DOHH2 (cell line): ENCODE data around the gene HMGN1.

Experiments
- H3F3A ChIP-seq: fragments of 200-600 bp; sonication (generic), shearing (Covaris generic); 2 replicates; pipeline ENCODE4 v1.6.0; 2016; ENCODE audit warnings: antibody characterized with exemption, mild to moderate bottlenecking; ENCODE audit not compliant: control insufficient read depth, insufficient read depth
- H3K27ac ChIP-seq: fragments of 200-600 bp; sonication (generic); 2 replicates; pipeline ENCODE4 v1.5.1; 2014; ENCODE audit warnings: low read depth, mild to moderate bottlenecking, low read length, moderate library complexity
- H3K27me3 ChIP-seq: fragments of 200-600 bp; sonication (generic); 2 replicates; pipeline ENCODE4 v1.6.1; 2014; ENCODE audit warnings: mild to moderate bottlenecking, low read length, mixed read lengths; ENCODE audit not compliant: control insufficient read depth
- H3K36me3 ChIP-seq: fragments of 200-600 bp; sonication (generic); 2 replicates; pipeline ENCODE4 v1.6.1; 2014; ENCODE audit warnings: mild to moderate bottlenecking, low read length, moderate library complexity, mixed read lengths; ENCODE audit not compliant: control insufficient read depth
- H3K4me1 ChIP-seq: fragments of 200-600 bp; sonication (generic); 2 replicates; pipeline ENCODE4 v1.6.1; 2014; ENCODE audit warnings: mild to moderate bottlenecking, low read length, mixed read lengths; ENCODE audit not compliant: control insufficient read depth
- H3K4me2 ChIP-seq: fragments of 200-600 bp; sonication (generic); 2 replicates; pipeline ENCODE4 v1.6.0; 2014; ENCODE audit warnings: mild to moderate bottlenecking, low read length, moderate library complexity
- H3K4me3 ChIP-seq: fragments of 200-600 bp; sonication (generic); 2 replicates; pipeline ENCODE4 v1.5.1; 2014; ENCODE audit warnings: mild to moderate bottlenecking, low read length, mixed read lengths
- H3K79me2 ChIP-seq: fragments of 200-600 bp; sonication (generic); 2 replicates; pipeline ENCODE4 v1.6.1; 2014; ENCODE audit warnings: mild to moderate bottlenecking, low read length, mixed read lengths; ENCODE audit not compliant: control insufficient read depth
- H3K9me2 ChIP-seq: fragments of 200-600 bp; sonication (generic); replicated peaks from 2 replicates; pipeline ENCODE4 v1.6.1; 2014; ENCODE audit warnings: mild to moderate bottlenecking, low read length, mixed read lengths; ENCODE audit not compliant: control insufficient read depth
- H3K9me3 ChIP-seq: fragments of 200-600 bp; sonication (generic); 2 replicates; pipeline ENCODE4 v1.6.1; 2014; ENCODE audit warnings: antibody characterized with exemption, low read length, mixed read lengths; ENCODE audit not compliant: control insufficient read depth, insufficient read depth
- H4K20me1 ChIP-seq: fragments of 200-600 bp; sonication (generic); 2 replicates; pipeline ENCODE4 v1.6.0; 2014; ENCODE audit warnings: low read depth, mild to moderate bottlenecking, antibody characterized with exemption, low read length, moderate library complexity; ENCODE audit not compliant: control insufficient read depth, insufficient read depth
- EZH2phosphoT487 ChIP-seq: fragments of 200-600 bp; sonication (generic); IDR thresholded peaks from 2 replicates; pipeline ENCODE4 v1.6.1; 2017; ENCODE audit warnings: borderline replicate concordance, mild to moderate bottlenecking, antibody characterized with exemption, low read length, moderate library complexity, mixed read lengths
- TF ChIP-seq, protein P1 (sequence below): fragments of 200-600 bp; sonication (generic); IDR thresholded peaks from one replicate; pipeline ENCODE4 v1.5.1; 2014; ENCODE audit warnings: antibody characterized with exemption, mild to moderate bottlenecking, low read depth, low read length; ENCODE audit not compliant: poor library complexity, severe bottlenecking

HMGN1 gene

GRCh38 chr21:39362733-39363132 lies 13.8 kb upstream of the HMGN1 start:
- no peak overlapping the region for H3K27ac ChIP-seq
- H3K79me2 ChIP-seq, result no peaks in the 10 kb centered on the region
- no peaks in the 10 kb centered on the region for H4K20me1 ChIP-seq
- H3K36me3 ChIP-seq, result no peaks in the 10 kb centered on the region
- no peaks in the 10 kb centered on the region for H3K4me1 ChIP-seq
- H3K9me2 ChIP-seq, result no peaks in the 10 kb centered on the region
- H3F3A ChIP-seq, result no peaks in the 10 kb centered on the region
- H3K4me2 ChIP-seq, result no peak overlapping the region
- TF ChIP-seq, protein P1, sequence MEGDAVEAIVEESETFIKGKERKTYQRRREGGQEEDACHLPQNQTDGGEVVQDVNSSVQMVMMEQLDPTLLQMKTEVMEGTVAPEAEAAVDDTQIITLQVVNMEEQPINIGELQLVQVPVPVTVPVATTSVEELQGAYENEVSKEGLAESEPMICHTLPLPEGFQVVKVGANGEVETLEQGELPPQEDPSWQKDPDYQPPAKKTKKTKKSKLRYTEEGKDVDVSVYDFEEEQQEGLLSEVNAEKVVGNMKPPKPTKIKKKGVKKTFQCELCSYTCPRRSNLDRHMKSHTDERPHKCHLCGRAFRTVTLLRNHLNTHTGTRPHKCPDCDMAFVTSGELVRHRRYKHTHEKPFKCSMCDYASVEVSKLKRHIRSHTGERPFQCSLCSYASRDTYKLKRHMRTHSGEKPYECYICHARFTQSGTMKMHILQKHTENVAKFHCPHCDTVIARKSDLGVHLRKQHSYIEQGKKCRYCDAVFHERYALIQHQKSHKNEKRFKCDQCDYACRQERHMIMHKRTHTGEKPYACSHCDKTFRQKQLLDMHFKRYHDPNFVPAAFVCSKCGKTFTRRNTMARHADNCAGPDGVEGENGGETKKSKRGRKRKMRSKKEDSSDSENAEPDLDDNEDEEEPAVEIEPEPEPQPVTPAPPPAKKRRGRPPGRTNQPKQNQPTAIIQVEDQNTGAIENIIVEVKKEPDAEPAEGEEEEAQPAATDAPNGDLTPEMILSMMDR, result no peak
- no peak for TF ChIP-seq EZH2phosphoT487
- H3K4me3 ChIP-seq, result no peak overlapping the region
- no peaks in the 10 kb centered on the region for H3K9me3 ChIP-seq
- H3K27me3 ChIP-seq, result no peaks in the 10 kb centered on the region

DNA sequence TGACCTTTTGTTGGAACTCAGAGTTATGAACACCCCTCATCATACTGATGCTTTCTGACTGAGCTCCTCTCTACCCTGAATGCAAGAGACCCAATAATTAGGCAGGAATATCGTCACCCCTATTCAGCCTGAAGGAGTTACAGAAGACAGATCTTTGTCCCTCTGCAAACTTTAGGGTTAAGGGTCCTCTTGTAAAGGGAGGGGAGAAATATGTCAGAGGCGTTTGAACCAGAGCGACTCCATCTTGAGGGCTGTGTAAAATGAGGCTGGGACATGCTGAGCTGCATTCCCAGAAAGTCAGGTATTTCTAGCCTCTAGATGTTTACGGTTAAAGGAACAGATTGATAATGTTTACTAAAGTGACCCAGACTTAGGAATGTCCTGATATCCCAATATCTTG lies 10.5 kb upstream of the HMGN1 start:
- Histone ChIP-seq H3K4me2 (no peak overlapping the region), H3K4me3 (no peak overlapping the region), H3K79me2 (no peaks in the 10 kb centered on the region), H3K9me3 (no peaks in the 10 kb centered on the region), H3F3A (no peaks in the 10 kb centered on the region), H3K27ac (no peak overlapping the region), H3K4me1 (no peaks in the 10 kb centered on the region), H3K27me3 (no peaks in the 10 kb centered on the region), H4K20me1 (no peaks in the 10 kb centered on the region), H3K9me2 (no peaks in the 10 kb centered on the region), H3K36me3 (no peaks in the 10 kb centered on the region)
- TF ChIP-seq EZH2phosphoT487, result no peak
- TF ChIP-seq, protein P1, result no peak

GRCh38 chr21:39353295-39353694 lies 4.4 kb upstream of the HMGN1 start:
- H3K9me2 ChIP-seq, result no peaks in the 10 kb centered on the region

More at GRCh38 chr21:39353295-39353694, 4.4 kb upstream of the HMGN1 start:
- peaks cover 14% of the 10 kb centered on the region for H3K4me1 ChIP-seq
- H4K20me1 ChIP-seq, result no peaks in the 10 kb centered on the region
- no peak overlapping the region for H3K4me3 ChIP-seq
- no peaks in the 10 kb centered on the region for H3K9me3 ChIP-seq
- H3K27ac ChIP-seq, result no peak overlapping the region
- H3K27me3 ChIP-seq, result no peaks in the 10 kb centered on the region
- peaks cover 8% of the 10 kb centered on the region for H3K36me3 ChIP-seq
- H3K4me2 ChIP-seq, result no peak overlapping the region
- peaks cover 18% of the 10 kb centered on the region for H3K79me2 ChIP-seq
- peaks cover 8% of the 10 kb centered on the region for H3F3A ChIP-seq
- no peak for TF ChIP-seq EZH2phosphoT487
- TF ChIP-seq, protein P1, result no peak
